ENCODE data around the gene SLC6A12. TPM values are rescaled to one million over a fixed set of nuclear protein-coding genes. Genes with fewer than 3 reads are reported as not detected.
"Not testable (repeated sequence)": the region's sequence is repeated elsewhere in the genome, so short reads cannot be mapped to it uniquely, and the experiment has no call there.

Gene SLC6A12
- total RNA-seq, 1 donor = not detected

- DNase-seq (ENCODE audit: low read depth) = no peak
- TF ChIP-seq CTCF (IDR thresholded peaks at IDR 0.05; ENCODE audit: insufficient read depth, low read depth, low read length) = no peak
- H3K4me3 ChIP-seq (ENCODE audit: low read depth, low read length) = no peak overlapping the region
These were observed 22.5 kb upstream of the SLC6A12 start for GRCh38 chr12:236445-236844.

GRCh38 chr12:235967-236366 is 22.0 kb upstream of the SLC6A12 start:
- not testable (repeated sequence) for H3K4me3 ChIP-seq (ENCODE audit: low read depth, low read length); DNase-seq (ENCODE audit: low read depth)

- no peak for TF ChIP-seq CTCF (IDR thresholded peaks at IDR 0.05; ENCODE audit: insufficient read depth, low read depth, low read length)
- no peak for DNase-seq (ENCODE audit: low read depth)
- no peak overlapping the region for H3K4me3 ChIP-seq (ENCODE audit: low read depth, low read length)
These were observed 21.0 kb upstream of the SLC6A12 start for GRCh38 chr12:234891-235415.

- DNase-seq (ENCODE audit: low read depth) = no peak
- no peak for TF ChIP-seq CTCF (IDR thresholded peaks at IDR 0.05; ENCODE audit: insufficient read depth, low read depth, low read length)
- H3K4me3 ChIP-seq (ENCODE audit: low read depth, low read length) = no peak overlapping the region
These were observed 20.1 kb upstream of the SLC6A12 start for GRCh38 chr12:234019-234418.

GRCh38 chr12:233615-233968 is 19.6 kb upstream of the SLC6A12 start:
- H3K4me3 ChIP-seq (ENCODE audit: low read depth, low read length) = no peak overlapping the region
- TF ChIP-seq CTCF (IDR thresholded peaks at IDR 0.05; ENCODE audit: insufficient read depth, low read depth, low read length) = no peak
- no peak for DNase-seq (ENCODE audit: low read depth)

GRCh38 chr12:232731-233614 is 19.0 kb upstream of the SLC6A12 start:
- no peak for TF ChIP-seq CTCF (IDR thresholded peaks at IDR 0.05; ENCODE audit: insufficient read depth, low read depth, low read length)
- no peak overlapping the region for H3K4me3 ChIP-seq (ENCODE audit: low read depth, low read length)
- no peak for DNase-seq (ENCODE audit: low read depth)

- H3K4me3 ChIP-seq (ENCODE audit: low read depth, low read length) = no peak overlapping the region
- DNase-seq (ENCODE audit: low read depth) = no peak
- no peak for TF ChIP-seq CTCF (IDR thresholded peaks at IDR 0.05; ENCODE audit: insufficient read depth, low read depth, low read length)
These were observed 17.1 kb upstream of the SLC6A12 start for GRCh38 chr12:230925-231671.

Data from fibroblast of villous mesenchyme (primary cell).